ENCODE data around the gene GRIK4. TPM values are rescaled to one million over a fixed set of nuclear protein-coding genes. Genes with fewer than 3 reads are reported as not detected.

Gene GRIK4
- total and polyA plus RNA-seq, 2 of the 4 experiments (the other 2 are of a cell fraction): 0.18 to 0.38 TPM

DNA sequence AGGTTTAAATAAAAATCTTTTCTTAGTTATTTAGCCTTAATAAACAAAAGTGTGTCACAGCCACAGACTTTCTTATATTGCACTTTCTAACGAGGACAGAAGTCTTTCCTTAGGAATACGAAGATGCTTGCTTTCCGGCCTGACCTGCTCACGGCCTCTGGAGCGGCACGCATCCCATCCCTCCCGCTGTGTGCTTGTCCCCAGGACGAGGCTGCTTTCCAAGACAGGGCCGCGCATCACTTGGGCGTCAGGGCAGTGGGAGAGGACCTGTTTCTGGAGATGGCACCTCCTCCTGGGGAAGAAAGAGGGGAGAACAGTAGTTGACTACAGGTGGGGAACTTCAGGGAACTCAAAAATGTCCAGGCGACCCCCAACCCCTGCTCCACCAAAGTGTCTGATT, 26.4 kb downstream of the GRIK4 start:
- no peak overlapping the region for H3K56ac ChIP-seq (ENCODE audit: extremely low read depth, insufficient read depth, low read length)
- in situ Hi-C loops (cut with MboI; ENCODE audit: low sequenced_read_pairs) (no loop called here), dilution Hi-C loops (cut with HindIII; ENCODE audit: low sequenced_read_pairs, unreplicated experiment) (no loop called here), intact Hi-C loops (cut with micrococcal nuclease) (no loop called here)
- H4K91ac ChIP-seq (ENCODE audit: insufficient read depth, low read depth, low read length): no peak overlapping the region
- H2BK15ac ChIP-seq (ENCODE audit: low read depth, low read length): no peak overlapping the region
- no peaks in the 10 kb centered on the region for H3K36me3 ChIP-seq (ENCODE audit: control insufficient read depth, insufficient read depth, low read length)
- H2BK20ac ChIP-seq (ENCODE audit: low read depth, low read length): no peak overlapping the region
- no peak overlapping the region for H3K4me2 ChIP-seq (ENCODE audit: low read depth, low read length)
- peaks cover under 1% of the 10 kb centered on the region; the same call in 1 of the 2 replicates for H3K9me1 ChIP-seq (ENCODE audit: insufficient read depth, low read length)
- no peak overlapping the region for H3K18ac ChIP-seq (ENCODE audit: low read depth, low read length)
- H4K20me1 ChIP-seq (ENCODE audit: insufficient read depth, low read length): no peaks in the 10 kb centered on the region
- no peaks in the 10 kb centered on the region for H3K9me3 ChIP-seq (ENCODE audit: control insufficient read depth, insufficient read depth, low read length)
- no peak overlapping the region for H3K4me3 ChIP-seq (ENCODE audit: insufficient read depth, low read depth, low read length)
- H2BK5ac ChIP-seq (ENCODE audit: low read depth, low read length, poor library complexity, severe bottlenecking): no peak overlapping the region
- no peaks in the 10 kb centered on the region for H3K79me1 ChIP-seq (ENCODE audit: low read depth in 1 of 2, low read length in 2 of 2)
- CTCF ChIA-PET: no interaction called here
- H2AK9ac ChIP-seq (replicated peaks; ENCODE audit: low read depth, low read length, poor library complexity): no peak overlapping the region
- H3K27me3 ChIP-seq (ENCODE audit: control insufficient read depth, insufficient read depth, low read length): no peaks in the 10 kb centered on the region
- H3K27ac ChIP-seq (ENCODE audit: insufficient read depth, low read length): no peak overlapping the region
- no peak overlapping the region for H4K8ac ChIP-seq (ENCODE audit: low read depth in 2 of 2, low read length in 2 of 2)
- 57% methylated on average over 2 of the region's 12 CpGs; no CpG with 5 or more reads in 1 of the 2 experiments for WGBS, 2 experiments (ENCODE audit: extremely low coverage in 2 of 2, insufficient read length in 1 of 2)
- no peak overlapping the region for H3K14ac ChIP-seq (replicated peaks; ENCODE audit: low read depth, low read length)
- no peak overlapping the region for H2AFZ ChIP-seq (replicated peaks; ENCODE audit: low read length, poor library complexity)
- TF ChIP-seq FOS (IDR thresholded peaks at IDR 0.05; ENCODE audit: low read depth, low read length) (no peak), CHD1 (IDR thresholded peaks at IDR 0.05; ENCODE audit: low read depth, low read length) (no peak), RCOR1 (IDR thresholded peaks at IDR 0.05; ENCODE audit: insufficient replicate concordance, low read length) (no peak), RAD21 (IDR thresholded peaks at IDR 0.05; ENCODE audit: low read length) (no peak), MXI1 (IDR thresholded peaks at IDR 0.05; ENCODE audit: borderline replicate concordance, low read depth, low read length) (no peak), SMC3 (IDR thresholded peaks at IDR 0.05; ENCODE audit: low read depth, low read length) (no peak)
- ATAC-seq (ENCODE audit: low read depth) (no peak), DNase-seq (no peak)
- H3K4me1 ChIP-seq (ENCODE audit: control insufficient read depth, insufficient read depth, low read length): peaks cover 3% of the 10 kb centered on the region; the same call in 1 of the 2 replicates
- POLR2A ChIA-PET (ENCODE audit: unreplicated experiment): no interaction called here
- no peak overlapping the region for H3K4ac ChIP-seq (ENCODE audit: low read depth, low read length)
- no peak overlapping the region for H2AK5ac ChIP-seq (ENCODE audit: low read depth, low read length)
- H4K5ac ChIP-seq (ENCODE audit: low read depth, low read length): no peak overlapping the region
- H2BK120ac ChIP-seq (ENCODE audit: low read depth, low read length): no peak overlapping the region
- no peak overlapping the region for H3K9ac ChIP-seq (ENCODE audit: low read depth, low read length)
- no TSS peak for BruUV-seq (replicated peaks)
- H3K23ac ChIP-seq (ENCODE audit: low read depth, low read length): no peak overlapping the region
